ENCODE results near the gene N4BP3.

DNA sequence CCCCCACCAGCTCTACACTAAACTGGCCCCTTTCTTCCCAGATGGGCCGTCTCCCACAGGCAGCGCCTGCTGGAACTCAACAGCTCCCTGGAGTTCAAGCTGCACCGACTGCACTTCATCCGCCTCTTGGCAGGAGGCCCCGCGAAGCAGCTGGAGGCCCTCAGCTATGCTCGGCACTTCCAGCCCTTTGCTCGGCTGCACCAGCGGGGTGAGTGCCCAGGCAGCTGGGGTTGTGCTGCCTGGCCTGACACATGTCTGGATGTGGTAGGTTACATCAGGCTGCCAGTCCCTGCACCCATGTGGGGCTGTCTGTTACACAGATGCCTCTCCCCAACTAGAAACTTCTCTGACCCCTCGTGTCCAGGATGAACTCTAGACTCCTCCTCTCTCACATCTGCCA, 30.6 kb downstream of the N4BP3 start:
- TF ChIP-seq CTCF (IDR thresholded peaks at IDR 0.05) (no peak), POLR2AphosphoS5 (IDR thresholded peaks at IDR 0.05) (no peak)
